Naive thymus-derived CD8-positive, alpha-beta T cell (primary cell): ENCODE results near the gene TMEM91. TPM values are rescaled to one million over a fixed set of nuclear protein-coding genes. Genes with fewer than 3 reads are reported as not detected.

Experiments
- ATAC-seq, 2 donors: fragments of 150-1000 bp; cut with Tn5 transposase in 1 of 2; sonication (Bioruptor Pico), chemical (Tn5 transposase) in 1 of 2; 1 replicate in 1 of 2; 2 replicates in 1 of 2; pipeline ENCODE4 v1.10.0; 2021; ENCODE audit warnings: mild to moderate bottlenecking in 2 of 2, moderate library complexity in 2 of 2
- POLR2A ChIA-PET: fragments of 350-600 bp; sonication (Branson Sonifier 250); formaldehyde crosslinking; loops from one replicate; lab custom pipeline; 2021; ENCODE audit warnings: antibody characterized with exemption; lab: Charles Lee
- DNase-seq, 10 donors: peaks; one replicate each; pipeline versions ENCODE4 v3.0.0 to v3.0.0-alpha.2; 2020 to 2022
- H3K27ac Mint-ChIP-seq, 10 donors: one replicate each; pipeline ENCODE4 v1.8.0; 2020 to 2022; ENCODE audit warnings: mild to moderate bottlenecking in 10 of 10, mixed read lengths in 10 of 10, moderate library complexity in 4 of 10, inconsistent platforms in 1 of 10
- H3K27me3 Mint-ChIP-seq, 5 donors: one replicate each; pipeline ENCODE4 v1.8.0; 2021 to 2022; ENCODE audit warnings: mixed read lengths in 5 of 5
- H3K36me3 Mint-ChIP-seq, 3 donors: one replicate each; pipeline ENCODE4 v1.8.0; 2020 to 2022; ENCODE audit warnings: mixed read lengths in 3 of 3, mild to moderate bottlenecking in 2 of 3, inconsistent platforms in 1 of 3
- H3K4me1 Mint-ChIP-seq, 4 donors: one replicate each; pipeline ENCODE4 v1.8.0; 2021 to 2022; ENCODE audit warnings: mixed read lengths in 4 of 4
- H3K4me3 Mint-ChIP-seq, 10 donors: one replicate each; pipeline ENCODE4 v1.8.0; 2020 to 2022; ENCODE audit warnings: mild to moderate bottlenecking in 10 of 10, mixed read lengths in 10 of 10, moderate library complexity in 6 of 10, inconsistent platforms in 1 of 10
- H3K9me3 Mint-ChIP-seq, 9 donors: one replicate each; pipeline ENCODE4 v1.8.0; 2020 to 2022; ENCODE audit warnings: mixed read lengths in 9 of 9, mild to moderate bottlenecking in 3 of 9, inconsistent platforms in 1 of 9, moderate library complexity in 1 of 9
- polyA plus RNA-seq, 3 donors: library from polyadenylated mRNA; unstranded; fragments of 300-500 nt; fragmentation: Illumina TruSeq; gene quantifications; one replicate each; pipeline ENCODE4 v1.2.3, GENCODE V29; 2021
- total RNA-seq, 8 experiments: library from RNA in 2 of 8; stranded (reverse) in 2 of 8; gene quantifications; one replicate each; pipeline ENCODE4 v1.2.3 and lab custom pipeline; 2021 to 2026

The TMEM91 gene
- total and polyA plus RNA-seq, 5 experiments from 2014 or later: 3.6 to 9.9 (median 8.3) TPM

- POLR2A ChIA-PET: no interaction called here
- no peak for DNase-seq
- peaks cover 0 to 72% (median 4%) of the 10 kb centered on the region in 3 donors for H3K36me3 Mint-ChIP-seq
- peaks cover 1 to 6% (median 3%) of the 10 kb centered on the region in 4 donors for H3K4me1 Mint-ChIP-seq
- H3K27ac Mint-ChIP-seq: no peak overlapping the region
- no peaks in the 10 kb centered on the region for H3K27me3 Mint-ChIP-seq
- H3K9me3 Mint-ChIP-seq: no peaks in the 10 kb centered on the region
- no peak for ATAC-seq
- H3K4me3 Mint-ChIP-seq: no peak overlapping the region
Measured at GRCh38 chr19:41415154-41415571, 38.8 kb downstream of the TMEM91 start.

GRCh38 chr19:41416194-41416674, 39.9 kb downstream of the TMEM91 start:
- Mint-ChIP-seq H3K36me3 (peaks cover 0 to 83% (median 7%) of the 10 kb centered on the region in 3 donors), H3K4me1 (peaks cover 2 to 4% (median 3%) of the 10 kb centered on the region in 4 donors), H3K27ac (no peak overlapping the region), H3K9me3 (no peaks in the 10 kb centered on the region), H3K4me3 (no peak overlapping the region), H3K27me3 (no peaks in the 10 kb centered on the region)
- POLR2A ChIA-PET: no interaction called here
- DNase-seq (no peak), ATAC-seq (no peak)

GRCh38 chr19:41420101-41420880, 44.0 kb downstream of the TMEM91 start:
- POLR2A ChIA-PET: no interaction called here

GRCh38 chr19:41421314-41421713, 45.0 kb downstream of the TMEM91 start:
- Mint-ChIP-seq H3K9me3 (no peaks in the 10 kb centered on the region), H3K4me3 (no peak overlapping the region), H3K27me3 (no peaks in the 10 kb centered on the region), H3K4me1 (peaks cover 5 to 10% (median 8%) of the 10 kb centered on the region in 4 donors), H3K27ac (peak overlapping the region in 2 of 10 donors; percentile 83 to 86), H3K36me3 (peaks cover 0 to 69% (median 7%) of the 10 kb centered on the region in 3 donors)
- no peak for ATAC-seq
- POLR2A ChIA-PET: interaction anchor here (0.5 kb wide), 1 partner anchor 8 kb away, joined by 6 read pairs; no protein-coding TSS in a partner anchor
- no peak for DNase-seq

More at GRCh38 chr19:41420101-41420880, 44.0 kb downstream of the TMEM91 start:
- Mint-ChIP-seq H3K27me3 (no peaks in the 10 kb centered on the region), H3K9me3 (no peaks in the 10 kb centered on the region), H3K4me1 (peaks cover 5 to 10% (median 7%) of the 10 kb centered on the region in 4 donors), H3K36me3 (peaks cover 0 to 79% (median 7%) of the 10 kb centered on the region in 3 donors), H3K27ac (peak overlapping the region in 1 of 10 donors; percentile 3), H3K4me3 (no peak overlapping the region)
- ATAC-seq: no peak
- no peak for DNase-seq

GRCh38 chr19:41421973-41422372, 45.6 kb downstream of the TMEM91 start:
- no peaks in the 10 kb centered on the region for H3K27me3 Mint-ChIP-seq
- H3K9me3 Mint-ChIP-seq: no peaks in the 10 kb centered on the region
- H3K36me3 Mint-ChIP-seq: peaks cover 0 to 66% (median 7%) of the 10 kb centered on the region in 3 donors
- DNase-seq (no peak), ATAC-seq (no peak)
- H3K4me3 Mint-ChIP-seq: no peak overlapping the region
- peak overlapping the region in 3 of 10 donors; percentile 14 to 86 (median 33) for H3K27ac Mint-ChIP-seq
- peaks cover 8 to 14% (median 11%) of the 10 kb centered on the region in 4 donors for H3K4me1 Mint-ChIP-seq
- POLR2A ChIA-PET: no interaction called here

GRCh38 chr19:41422456-41422855, 46.1 kb downstream of the TMEM91 start:
- H3K9me3 Mint-ChIP-seq: no peaks in the 10 kb centered on the region
- H3K4me3 Mint-ChIP-seq: no peak overlapping the region
- H3K4me1 Mint-ChIP-seq: peaks cover 11 to 19% (median 13%) of the 10 kb centered on the region in 4 donors
- DNase-seq (no peak), ATAC-seq (no peak)
- H3K36me3 Mint-ChIP-seq: peaks cover 0 to 61% (median 7%) of the 10 kb centered on the region in 3 donors
- POLR2A ChIA-PET: no interaction called here
- H3K27ac Mint-ChIP-seq: peak overlapping the region in 2 of 10 donors; percentile 14 to 85
- H3K27me3 Mint-ChIP-seq: no peaks in the 10 kb centered on the region

- H3K27me3 Mint-ChIP-seq: no peaks in the 10 kb centered on the region
- DNase-seq: no peak
- POLR2A ChIA-PET: interaction anchor here (0.7 kb wide), 1 partner anchor 24 kb away, joined by 4 read pairs; no protein-coding TSS in a partner anchor
- H3K9me3 Mint-ChIP-seq: no peaks in the 10 kb centered on the region
- no peak overlapping the region for H3K27ac Mint-ChIP-seq
- H3K4me1 Mint-ChIP-seq: peaks cover 16 to 24% (median 18%) of the 10 kb centered on the region in 4 donors
- no peak for ATAC-seq
- H3K4me3 Mint-ChIP-seq: no peak overlapping the region
- peaks cover 0 to 56% (median 7%) of the 10 kb centered on the region in 3 donors for H3K36me3 Mint-ChIP-seq
Measured at GRCh38 chr19:41422955-41423354, 46.6 kb downstream of the TMEM91 start.

GRCh38 chr19:41424335-41425173, 48.2 kb downstream of the TMEM91 start:
- Mint-ChIP-seq H3K9me3 (no peaks in the 10 kb centered on the region), H3K4me1 (peaks cover 22 to 37% (median 30%) of the 10 kb centered on the region in 4 donors), H3K27me3 (no peaks in the 10 kb centered on the region), H3K4me3 (no peak overlapping the region), H3K27ac (peak overlapping the region in 5 of 10 donors; percentile 6 to 75 (median 43)), H3K36me3 (peaks cover 0 to 41% (median 7%) of the 10 kb centered on the region in 3 donors)
- POLR2A ChIA-PET: interaction anchor here (0.5 kb wide), 1 partner anchor 46 kb away, joined by 4 read pairs; no protein-coding TSS in a partner anchor
- DNase-seq: no peak
- peak in 1 of 2 donors; percentile 16 for ATAC-seq

GRCh38 chr19:41425174-41426115, 49.1 kb downstream of the TMEM91 start:
- Mint-ChIP-seq H3K27me3 (no peaks in the 10 kb centered on the region), H3K4me3 (peak overlapping the region in 4 of 10 donors; percentile 43 to 83 (median 59)), H3K9me3 (no peaks in the 10 kb centered on the region), H3K36me3 (peaks cover 0 to 32% (median 7%) of the 10 kb centered on the region in 3 donors), H3K4me1 (peaks cover 22 to 37% (median 30%) of the 10 kb centered on the region in 4 donors), H3K27ac (peak overlapping the region in 5 of 10 donors; percentile 62 to 92 (median 69))
- no peak for ATAC-seq
- no peak for DNase-seq
- POLR2A ChIA-PET: interaction anchor here (0.5 kb wide), 1 partner anchor 47 kb away, joined by 4 read pairs; no protein-coding TSS in a partner anchor

GRCh38 chr19:41426116-41426841, 49.9 kb downstream of the TMEM91 start:
- H3K9me3 Mint-ChIP-seq: no peaks in the 10 kb centered on the region
- H3K27me3 Mint-ChIP-seq: no peaks in the 10 kb centered on the region
- H3K4me3 Mint-ChIP-seq: peak overlapping the region in 7 of 10 donors; percentile 7 to 99 (median 62)
- DNase-seq: no peak
- peak overlapping the region; percentile 62 to 98 (median 84) for H3K27ac Mint-ChIP-seq
- peaks cover 0 to 28% (median 4%) of the 10 kb centered on the region in 3 donors for H3K36me3 Mint-ChIP-seq
- peaks cover 21 to 33% (median 32%) of the 10 kb centered on the region in 4 donors for H3K4me1 Mint-ChIP-seq
- POLR2A ChIA-PET: no interaction called here
- ATAC-seq: no peak
